GM19099 (cell line): ENCODE data around the gene C2CD4C.

ENCODE experiments used
- POLR2A ChIP-seq: IDR thresholded peaks from 3 replicates; pipeline ENCODE4 v1.6.1; 2011; ENCODE audit warnings: low read depth; ENCODE audit not compliant: insufficient read length; ENCODE audit errors: extremely low read depth

C2CD4C gene

DNA sequence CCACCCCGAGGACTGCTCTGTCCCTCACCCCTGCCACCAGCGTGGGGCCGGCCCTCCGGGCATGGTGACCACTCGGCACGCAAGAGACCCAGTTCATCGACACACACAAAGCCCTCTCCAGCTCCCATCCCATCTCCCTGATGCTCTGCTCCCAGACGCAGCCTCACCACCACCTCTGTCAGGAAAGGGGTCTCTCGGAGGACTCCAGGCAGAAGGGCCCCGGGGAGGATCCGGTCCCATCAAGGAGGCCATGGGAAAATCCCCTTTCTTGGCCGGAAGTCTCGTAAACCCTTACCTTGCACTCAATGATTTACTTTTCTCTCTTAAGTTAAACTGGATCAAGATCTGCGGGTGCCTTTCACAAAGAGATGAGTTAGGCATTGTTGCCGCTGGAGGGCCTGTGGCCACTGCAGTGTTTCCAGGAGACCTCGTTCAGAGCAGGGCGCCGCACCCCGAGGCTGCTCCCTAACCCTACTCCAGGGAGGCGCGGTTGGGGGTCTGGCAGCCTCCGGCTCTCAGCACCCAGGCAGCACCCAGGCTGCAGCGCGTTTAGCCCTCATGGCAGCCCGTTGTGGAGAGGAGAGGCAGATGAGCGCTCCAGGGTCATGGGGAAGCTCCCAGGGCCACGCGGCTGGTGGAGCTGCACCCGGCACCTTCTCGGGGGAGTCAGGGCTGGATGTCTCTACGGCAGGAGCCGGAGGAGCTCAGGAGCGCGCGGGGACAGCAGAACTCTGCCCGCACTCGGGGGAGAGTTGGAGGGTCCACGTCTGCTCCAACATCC is 31.0 kb downstream of the C2CD4C start:
- TF ChIP-seq POLR2A, result no peak

DNA sequence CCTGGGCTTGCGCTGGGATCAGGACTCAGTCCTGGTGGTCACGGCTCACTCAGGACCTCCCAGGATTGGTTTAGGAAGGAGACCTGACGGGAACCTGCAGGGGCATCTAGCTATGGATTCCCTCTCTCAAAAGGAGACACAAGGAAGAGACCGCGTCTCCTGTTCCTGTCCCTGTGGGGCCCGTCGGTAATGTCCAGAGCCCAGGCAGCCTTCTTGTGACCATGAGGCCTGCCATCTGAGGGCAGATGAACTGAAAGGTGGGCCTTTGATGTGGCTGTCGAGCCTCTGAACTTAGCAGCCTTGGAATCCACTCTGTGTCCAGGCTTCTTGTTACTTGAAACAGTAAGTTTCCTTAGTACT is 32.9 kb downstream of the C2CD4C start:
- TF ChIP-seq POLR2A, result no peak

DNA sequence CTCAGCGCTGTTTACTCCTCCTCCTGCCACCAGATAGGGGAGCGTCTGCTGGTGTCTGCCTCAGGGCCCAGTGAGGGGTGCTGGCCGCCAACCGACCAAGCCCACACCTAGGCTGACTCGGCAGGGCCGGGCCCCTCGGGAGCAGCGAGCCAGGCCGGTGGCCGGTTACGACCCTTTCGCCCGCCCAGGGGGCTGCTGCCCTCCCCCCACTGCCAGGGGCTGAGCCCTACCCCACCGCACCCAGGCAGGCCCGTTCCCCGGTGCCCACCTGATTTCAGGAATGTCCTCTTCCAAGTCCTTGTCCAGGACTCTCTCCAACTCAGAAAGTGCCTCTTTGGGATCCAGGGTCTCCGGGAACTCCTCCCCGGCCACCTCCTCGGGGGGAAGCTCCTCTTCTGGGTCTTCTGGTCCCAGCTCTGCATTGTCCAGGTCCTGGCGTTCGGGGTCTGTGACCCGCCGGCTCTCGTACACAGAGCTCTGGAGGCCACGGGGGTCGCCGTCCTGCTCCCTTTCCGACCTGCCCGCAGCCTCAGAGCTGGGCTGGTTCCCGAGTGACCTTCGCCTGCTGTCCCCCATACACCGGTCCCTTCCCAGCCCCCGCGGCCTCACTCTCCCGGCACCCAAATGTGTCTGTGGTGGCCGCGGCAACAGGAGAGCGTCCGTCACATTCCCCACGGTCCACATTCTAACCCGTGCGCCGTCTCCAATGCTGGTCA is 33.4 kb downstream of the C2CD4C start:
- TF ChIP-seq POLR2A, result no peak

DNA sequence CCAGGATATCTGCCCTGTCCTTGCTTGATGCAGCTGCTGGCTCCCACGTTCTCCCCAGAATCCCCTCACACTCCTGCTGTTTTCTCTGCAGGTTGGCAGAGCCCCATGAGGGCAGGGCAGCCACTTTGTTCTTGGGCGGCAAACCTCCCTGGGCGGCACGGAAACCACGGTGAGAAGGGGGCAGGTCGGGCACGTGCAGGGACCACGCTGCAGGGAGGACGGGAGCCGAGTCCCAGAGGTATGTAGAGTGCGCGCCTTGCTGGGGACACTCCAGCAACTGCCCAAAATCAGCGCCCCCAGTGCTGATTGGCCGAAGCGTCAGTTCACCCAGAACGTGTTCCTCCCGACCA is 34.1 kb downstream of the C2CD4C start:
- TF ChIP-seq POLR2A, result no peak

DNA sequence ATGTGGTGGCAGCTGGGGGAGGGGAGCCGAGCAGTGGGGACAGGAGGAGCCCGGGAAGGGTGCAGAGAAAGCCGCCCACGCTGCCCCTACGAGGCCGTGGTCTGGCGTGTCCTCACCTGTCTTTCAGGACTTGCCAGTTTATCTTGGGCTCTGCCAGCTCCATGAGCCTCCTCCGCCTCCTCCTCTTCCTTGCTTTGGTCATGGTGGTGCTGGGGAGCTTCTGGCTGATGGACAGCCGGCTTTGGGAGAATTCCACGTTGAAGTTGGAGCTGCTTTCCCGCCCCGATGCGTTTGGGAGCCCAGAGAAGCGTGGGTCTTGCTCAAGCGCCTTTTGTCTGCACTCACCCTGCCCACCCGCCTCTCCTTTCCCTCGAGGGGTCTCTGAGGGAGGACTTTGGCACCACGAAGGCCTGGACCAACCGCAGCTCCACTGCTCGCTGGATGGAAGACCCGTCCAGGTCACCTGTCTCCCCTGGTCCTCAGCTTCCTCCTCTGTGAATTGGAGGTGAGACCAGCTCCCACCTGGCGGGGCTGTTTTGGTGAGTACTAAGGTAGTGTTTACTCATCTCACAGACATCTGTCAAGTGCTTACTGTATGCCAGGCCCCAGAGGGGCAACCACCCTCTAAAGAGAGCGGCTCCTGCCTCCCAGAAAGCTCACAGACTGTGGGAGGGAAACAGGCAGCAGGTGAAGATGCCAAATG is 34.6 kb downstream of the C2CD4C start:
- TF ChIP-seq POLR2A, result no peak

DNA sequence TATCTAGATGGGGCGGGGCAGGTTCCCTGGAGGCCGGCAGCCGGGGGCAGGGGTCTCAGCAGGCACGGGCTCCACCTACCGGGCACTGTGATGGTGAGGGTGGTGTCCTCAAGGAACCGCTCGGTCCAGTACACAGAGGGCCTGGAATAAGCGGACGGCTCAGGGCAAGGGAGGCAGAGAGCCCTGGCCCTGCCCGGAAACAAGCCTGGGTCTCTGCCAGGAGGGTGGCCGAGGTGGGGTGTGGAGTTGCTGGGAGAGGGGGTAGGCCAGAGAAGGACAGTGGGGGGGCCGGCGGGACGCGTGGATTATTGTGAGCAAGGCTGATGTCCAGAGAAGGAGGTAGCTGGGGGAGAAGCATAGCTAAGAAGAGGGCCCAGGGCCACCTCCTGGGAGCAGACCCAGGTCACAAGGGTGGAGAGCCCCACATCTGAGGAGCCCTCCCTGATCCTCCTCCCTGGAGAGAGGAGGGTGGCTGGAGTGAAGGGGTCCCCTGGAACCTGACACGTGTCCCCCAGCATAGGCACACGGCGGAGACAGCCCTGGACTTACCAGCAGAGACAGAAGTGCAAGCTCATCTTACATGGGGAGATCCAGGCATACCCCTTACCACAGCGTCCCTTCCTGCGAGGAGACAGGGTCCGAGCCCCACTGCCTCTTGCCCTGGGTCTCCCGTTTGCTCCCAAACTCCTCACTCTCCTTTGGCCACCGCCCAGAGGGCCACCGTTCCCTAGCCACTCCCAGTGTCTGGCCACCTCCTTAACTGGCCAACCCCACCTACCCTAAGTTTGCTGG is 35.4 kb downstream of the C2CD4C start:
- no peak for TF ChIP-seq POLR2A

DNA sequence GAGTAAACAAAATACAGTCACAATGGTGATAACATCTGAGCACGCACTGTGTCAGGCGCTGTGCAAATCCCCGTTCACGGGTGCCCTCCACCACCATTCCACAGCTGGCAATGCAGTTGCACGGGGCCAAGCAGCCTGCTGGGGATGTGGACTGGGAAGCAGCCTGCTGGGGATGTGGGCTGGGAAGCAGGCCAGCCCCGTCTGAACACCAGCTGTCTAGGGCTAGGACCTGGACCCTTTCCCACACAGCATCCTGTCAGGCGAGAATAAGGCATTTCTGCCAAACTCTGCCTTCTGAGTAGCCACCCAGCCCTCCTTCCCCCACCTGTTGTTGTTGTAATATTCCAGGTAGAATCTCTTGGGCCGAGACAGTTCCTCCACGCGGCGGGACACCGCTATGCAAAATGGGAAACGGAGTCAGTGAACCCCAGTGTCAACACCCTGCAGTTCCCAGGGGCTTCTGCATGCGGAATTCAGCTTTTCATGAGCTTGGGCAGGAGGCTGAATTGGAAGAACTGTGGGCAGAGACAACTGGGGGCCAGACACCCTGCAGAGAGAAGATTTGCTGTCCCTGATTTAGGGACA is 36.5 kb downstream of the C2CD4C start:
- TF ChIP-seq POLR2A, result no peak

DNA sequence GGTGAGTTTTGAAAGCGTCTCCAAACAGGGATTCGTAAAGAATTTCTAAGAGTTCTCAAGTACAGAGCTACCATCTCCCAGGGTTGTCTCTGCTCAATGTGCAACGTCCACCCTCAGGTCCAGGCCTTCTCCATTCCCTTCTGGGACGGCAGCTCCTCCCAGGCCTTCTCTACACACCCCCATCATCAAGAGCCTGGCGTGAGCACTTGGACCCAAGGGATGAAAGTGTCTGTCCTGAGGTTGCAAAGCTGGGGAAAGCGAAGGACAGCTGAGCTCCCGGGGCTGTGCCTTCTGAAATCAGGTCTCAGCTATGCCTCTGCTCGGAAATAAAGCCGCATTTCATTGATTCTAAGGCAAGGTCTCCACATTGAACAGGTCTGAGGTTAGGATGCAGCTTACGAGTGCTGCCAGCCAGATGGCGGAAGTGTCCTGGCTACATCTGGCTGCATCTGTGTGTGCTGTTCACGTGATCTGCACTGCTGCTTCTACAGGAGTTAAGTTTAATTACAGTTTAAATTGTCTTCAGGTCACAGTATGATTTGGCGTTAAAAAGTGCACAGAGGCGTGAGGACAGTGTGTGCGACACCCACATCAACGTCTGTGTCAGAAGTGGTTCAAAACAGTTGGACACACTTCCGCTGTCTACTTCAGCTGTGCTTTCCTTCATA is 37.3 kb downstream of the C2CD4C start:
- TF ChIP-seq POLR2A, result no peak

DNA sequence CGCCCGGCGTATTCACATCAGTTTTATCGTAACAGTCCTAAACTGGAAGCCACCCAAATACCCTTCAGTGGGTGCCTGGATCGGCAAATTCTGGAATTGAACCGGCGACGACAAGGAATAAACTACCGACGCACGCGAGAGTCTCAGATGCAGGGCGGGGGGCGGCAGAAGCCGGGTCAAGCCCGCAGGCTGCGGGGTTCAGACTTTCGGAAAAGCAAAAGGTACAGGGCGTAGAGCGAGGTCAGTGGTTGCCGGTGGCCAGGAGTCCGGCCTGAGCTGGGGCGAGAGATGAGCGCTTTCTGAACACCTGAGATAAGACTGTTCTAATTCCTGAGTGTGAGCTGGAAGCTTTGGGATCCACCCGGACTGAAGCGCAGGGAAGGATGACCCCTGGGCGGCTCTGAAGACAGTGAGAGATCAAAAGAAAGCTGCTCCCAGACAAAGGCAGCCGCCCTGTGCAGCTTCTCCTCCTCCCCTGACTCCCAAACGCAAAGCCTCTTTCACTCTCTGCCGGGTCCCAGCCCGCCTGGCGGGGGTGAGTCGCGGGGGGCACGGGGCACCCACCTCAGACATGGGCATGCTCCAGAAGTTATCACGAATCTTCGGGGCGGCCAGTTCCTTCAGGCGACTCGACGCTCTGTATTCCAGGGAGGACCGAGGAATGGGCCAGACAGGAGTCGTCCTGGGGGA is 38.2 kb downstream of the C2CD4C start:
- no peak for TF ChIP-seq POLR2A

DNA sequence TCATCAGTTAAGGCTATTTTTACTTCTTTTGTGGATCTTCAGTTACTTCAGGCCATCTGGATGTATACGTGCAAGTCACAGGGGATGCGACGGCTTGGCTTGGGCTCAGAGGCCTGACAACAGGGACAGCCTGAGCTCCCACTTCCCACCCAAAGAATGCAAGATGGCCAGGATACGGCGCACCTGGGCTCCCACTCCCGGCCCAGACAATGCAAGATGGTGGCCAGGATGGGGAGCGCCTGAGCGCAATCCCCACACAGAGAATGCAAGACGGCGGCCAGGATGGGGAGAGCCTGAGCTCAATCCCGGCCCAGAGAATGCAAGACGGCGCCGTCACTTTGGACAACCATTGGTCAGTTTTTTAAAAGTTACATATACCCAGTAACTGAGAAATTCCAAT is 39.1 kb downstream of the C2CD4C start:
- no peak for TF ChIP-seq POLR2A

DNA sequence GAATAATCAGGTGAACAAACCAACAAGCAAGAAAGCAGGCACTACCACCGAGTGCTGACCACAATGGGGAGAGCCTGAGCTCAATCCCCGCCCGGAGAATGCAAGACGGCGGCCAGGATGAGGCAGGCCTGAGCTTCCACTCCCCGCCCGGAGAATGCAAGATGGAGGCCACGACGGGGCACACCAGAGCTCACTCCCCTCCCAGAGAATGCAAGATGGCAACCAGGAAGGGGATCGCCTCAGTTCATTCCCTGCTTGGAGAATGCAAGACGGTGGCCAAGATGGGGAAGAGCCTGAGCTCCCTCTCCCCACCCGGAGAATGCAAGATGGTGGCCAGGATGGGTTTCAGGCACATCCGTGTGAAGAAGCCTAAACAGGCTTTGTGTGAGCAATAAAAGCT is 39.7 kb downstream of the C2CD4C start:
- TF ChIP-seq POLR2A, result no peak

DNA sequence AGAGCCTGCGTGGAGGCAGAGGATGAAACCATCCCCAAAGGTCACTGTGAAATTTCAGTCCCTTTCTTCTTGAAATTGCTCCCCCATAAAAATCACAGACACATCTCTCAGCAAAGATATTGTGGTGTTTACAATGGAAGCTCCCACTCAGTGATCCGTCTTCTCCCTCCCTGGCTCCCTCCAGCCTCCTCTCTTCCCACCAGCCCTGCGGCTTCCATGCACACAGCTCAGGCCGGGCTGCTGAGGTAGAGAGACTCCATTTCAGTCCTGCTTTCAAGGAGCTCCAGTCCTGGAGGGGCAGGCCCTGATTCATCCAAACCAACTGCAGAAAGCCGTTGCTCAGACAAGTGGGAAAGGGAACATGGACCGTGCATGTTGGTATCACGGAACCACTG is 40.3 kb downstream of the C2CD4C start:
- TF ChIP-seq POLR2A, result no peak

DNA sequence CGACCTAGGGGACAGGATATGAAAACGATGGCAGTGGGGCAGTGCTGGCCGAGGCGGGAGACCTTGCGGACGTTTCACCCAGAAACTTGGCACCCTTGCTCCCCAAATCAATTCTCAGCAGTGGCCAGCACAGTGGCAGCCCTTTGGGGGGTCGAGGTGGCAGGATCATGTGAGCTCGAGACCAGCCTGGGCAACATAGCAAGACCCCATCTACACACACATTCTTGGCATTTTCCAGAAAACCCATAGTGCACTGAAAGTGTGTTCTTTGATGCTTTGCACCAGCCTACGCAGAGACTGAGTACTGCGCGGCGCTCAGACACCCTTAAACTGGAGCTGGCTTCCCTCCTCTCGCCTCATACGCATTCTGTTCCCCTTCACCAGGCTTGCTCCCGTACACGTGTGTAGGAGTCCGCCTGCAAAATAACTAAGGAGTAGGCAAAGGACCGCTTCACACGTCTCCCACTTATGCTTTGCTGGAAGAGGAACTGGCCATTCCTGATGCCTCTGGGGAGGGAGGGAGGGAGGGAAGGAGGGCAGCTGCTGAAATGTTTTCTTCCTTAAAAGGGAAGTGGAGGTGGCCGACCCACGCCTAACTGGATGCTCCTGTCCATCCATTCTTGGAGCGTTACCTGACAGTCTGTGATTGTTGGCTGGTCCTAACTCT is 40.9 kb downstream of the C2CD4C start:
- no peak for TF ChIP-seq POLR2A

DNA sequence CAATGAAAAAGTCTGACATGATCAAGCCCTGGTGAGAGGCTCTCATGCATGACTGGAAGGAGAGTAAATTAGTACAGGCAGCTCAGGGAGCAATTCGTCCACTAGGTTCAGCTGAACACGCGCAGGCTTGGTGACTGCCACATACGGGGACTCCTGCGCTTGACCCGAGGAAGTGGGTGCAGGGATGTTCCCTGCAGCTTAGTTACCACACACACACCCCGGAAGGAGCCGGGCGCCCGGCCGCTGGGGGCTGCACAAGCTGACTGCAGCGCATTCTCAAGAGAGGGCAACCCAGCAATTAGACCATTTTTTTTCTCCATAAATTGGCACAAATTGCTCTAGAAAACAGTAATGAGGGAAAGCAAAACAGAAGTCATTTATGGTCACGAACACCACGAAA is 41.4 kb downstream of the C2CD4C start:
- no peak for TF ChIP-seq POLR2A

DNA sequence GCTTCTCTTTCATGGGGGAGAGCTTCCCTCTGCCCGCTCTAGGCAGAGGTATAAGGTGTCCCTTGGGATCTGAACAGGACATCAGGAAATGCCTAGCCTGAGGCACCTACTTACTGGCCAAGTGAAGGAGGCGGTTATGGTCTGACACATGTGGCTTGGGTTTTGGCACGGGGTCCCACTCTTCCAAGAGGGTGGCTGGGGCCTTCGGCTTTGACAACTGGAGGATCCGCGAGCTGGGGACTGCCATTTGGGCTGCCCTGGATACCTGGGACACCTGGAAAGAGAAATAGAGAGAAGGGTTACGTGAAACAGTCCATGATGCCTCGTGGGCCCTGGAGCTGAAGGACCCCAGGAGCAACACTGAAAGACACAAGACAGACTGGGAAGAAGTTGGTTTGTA is 42.0 kb downstream of the C2CD4C start:
- no peak for TF ChIP-seq POLR2A
